Urinary bladder (tissue), 4 donors: Measurements from ENCODE around the gene SCGB1D2. TPM values are rescaled to one million over a fixed set of nuclear protein-coding genes. Genes with fewer than 3 reads are reported as not detected.

Experiments
- DNase-seq: peaks from one replicate; pipeline ENCODE4 v3.0.0-alpha.2; 2015; ENCODE audit errors: extremely low spot score
- H3K27ac ChIP-seq: one replicate; pipeline ENCODE4 v1.5.1; 2013; ENCODE audit warnings: low read depth, mild to moderate bottlenecking, moderate library complexity
- H3K36me3 ChIP-seq: one replicate; pipeline ENCODE4 v1.6.1; 2013; ENCODE audit warnings: mild to moderate bottlenecking, moderate library complexity; ENCODE audit not compliant: insufficient read depth
- H3K4me1 ChIP-seq: one replicate; pipeline ENCODE4 v1.6.1; 2013; ENCODE audit warnings: mild to moderate bottlenecking, moderate library complexity; ENCODE audit not compliant: insufficient read depth
- H3K4me3 ChIP-seq: one replicate; pipeline ENCODE4 v1.5.1; 2013; ENCODE audit warnings: low read depth, low read length
- WGBS: extraction: QIAGEN DNeasy Blood & Tissue Kit; methylation state at CpG from one replicate; pipeline ENCODE4 v1.1.7; 2013; 5-methylcytosine and 5-hydroxymethylcytosine counted together
- polyA plus RNA-seq: library from polyadenylated mRNA; stranded (reverse); fragments of 200-250 nt; gene quantifications from one replicate; pipeline ENCODE4 v1.2.3, GENCODE V29; 2013
- total RNA-seq: library from RNA; depleted of rRNA; stranded (reverse); fragments of >200 nt; gene quantifications from one replicate; pipeline ENCODE4 v1.2.3, GENCODE V29; 2014
- donor health status: healthy with polysubstance abuse.
- donor health status: healthy.

The SCGB1D2 gene
- total and polyA plus RNA-seq, 2 donors, result not detected

- no peak within 1 kb of the TSS for H3K4me3 ChIP-seq
- H3K27ac ChIP-seq, result no peak within 1 kb of the TSS
- H3K4me1 ChIP-seq, result no peaks in the 10 kb centered on the region
- H3K36me3 ChIP-seq, result no peaks in the 10 kb centered on the region
- no peak for DNase-seq
- WGBS, result 70% methylated on average over 10 of the region's 10 CpGs
These were observed 27.7 kb downstream of the SCGB1D2 start, which contains the start of gene SCGB2A2 for GRCh38 chr11:62269654-62270278. Gene SCGB2A2 (plus strand): TSS chr11:62270158. CDS start chr11:62270217, 59 bp downstream.

DNA sequence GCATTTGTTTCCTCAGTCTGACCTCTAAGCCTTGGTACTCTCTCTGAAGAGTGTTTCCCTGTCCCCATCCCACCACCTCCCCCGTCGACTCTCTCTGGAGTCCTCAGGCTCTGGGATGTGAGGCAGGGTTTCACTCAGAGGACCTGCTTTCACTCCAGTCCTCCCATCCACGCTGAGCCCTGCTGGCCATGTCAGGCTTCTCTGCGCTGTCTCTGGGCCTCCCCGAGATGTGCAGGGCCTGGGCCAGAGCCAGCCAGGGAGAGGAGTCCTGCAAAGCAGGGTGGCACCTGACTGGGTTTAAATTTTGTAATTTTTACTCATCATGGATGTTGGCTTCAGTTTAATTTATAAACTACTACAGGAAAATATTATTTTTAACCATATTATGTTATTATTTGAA is 31.2 kb downstream of the SCGB1D2 start:
- 74% methylated on average over 5 of the region's 5 CpGs for WGBS
- Histone ChIP-seq H3K4me1 (no peaks in the 10 kb centered on the region), H3K4me3 (no peak overlapping the region), H3K36me3 (no peaks in the 10 kb centered on the region), H3K27ac (no peak overlapping the region)
- no peak for DNase-seq

DNA sequence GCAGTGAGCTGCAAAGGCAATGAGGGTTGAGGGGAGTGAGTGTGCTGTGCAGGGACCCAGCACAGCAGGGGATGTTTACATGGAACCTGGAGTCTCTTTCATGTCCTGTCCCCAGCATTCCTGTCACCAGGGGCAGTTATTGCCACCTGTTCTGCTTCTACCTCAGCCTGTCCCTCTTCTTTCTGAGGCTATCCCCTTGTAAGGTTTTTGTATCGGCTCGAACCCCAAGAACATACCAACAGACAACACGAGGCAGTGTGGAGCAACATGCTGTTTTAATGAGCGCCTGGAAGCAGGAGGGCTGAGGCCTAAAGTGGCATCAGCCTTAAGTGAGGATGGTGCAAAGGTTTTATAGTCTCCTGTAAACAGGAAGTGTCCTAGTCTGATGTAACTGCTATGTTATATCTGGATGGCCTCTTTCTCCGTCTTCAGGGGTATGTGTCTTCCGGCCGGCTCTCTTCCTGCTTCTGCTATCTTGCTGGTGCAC is 31.8 kb downstream of the SCGB1D2 start:
- H3K4me3 ChIP-seq, result no peak overlapping the region
- DNase-seq, result no peak
- no peak overlapping the region for H3K27ac ChIP-seq
- WGBS, result 47% methylated on average over 7 of the region's 7 CpGs
- no peaks in the 10 kb centered on the region for H3K4me1 ChIP-seq
- no peaks in the 10 kb centered on the region for H3K36me3 ChIP-seq

- no peaks in the 10 kb centered on the region for H3K36me3 ChIP-seq
- no peak overlapping the region for H3K4me3 ChIP-seq
- H3K27ac ChIP-seq, result no peak overlapping the region
- DNase-seq, result no peak
- no peaks in the 10 kb centered on the region for H3K4me1 ChIP-seq
These were observed 38.4 kb downstream of the SCGB1D2 start for GRCh38 chr11:62280452-62280851.

Other genes with a start within 250 kb of the SCGB1D2 start
- gene INCENP, start 118.2 kb upstream of the SCGB1D2 start, total RNA-seq, result 11.1 TPM
- gene INCENP, start 118.2 kb upstream of the SCGB1D2 start, polyA plus RNA-seq, result 9.8 TPM
- gene SCGB1D1, start 52.0 kb upstream of the SCGB1D2 start, total RNA-seq, result not detected
- not detected for gene SCGB1D1, start 52.0 kb upstream of the SCGB1D2 start, polyA plus RNA-seq
- gene SCGB2A1, start 33.6 kb upstream of the SCGB1D2 start, total RNA-seq, result not detected
- gene SCGB2A1, start 33.6 kb upstream of the SCGB1D2 start, polyA plus RNA-seq, result not detected
- gene SCGB2A2, start 27.9 kb downstream of the SCGB1D2 start, total RNA-seq, result not detected
- gene SCGB2A2, start 27.9 kb downstream of the SCGB1D2 start, polyA plus RNA-seq, result not detected
- not detected for gene SCGB1D4, start 56.8 kb downstream of the SCGB1D2 start, total RNA-seq
- not detected for gene SCGB1D4, start 56.8 kb downstream of the SCGB1D2 start, polyA plus RNA-seq
- gene ASRGL1, start 95.2 kb downstream of the SCGB1D2 start, total RNA-seq, result 5.1 TPM
- 7.0 TPM for gene ASRGL1, start 95.2 kb downstream of the SCGB1D2 start, polyA plus RNA-seq
- gene SCGB1A1, start 176.8 kb downstream of the SCGB1D2 start, total RNA-seq, result 9.5 TPM
- not detected for gene SCGB1A1, start 176.8 kb downstream of the SCGB1D2 start, polyA plus RNA-seq